SU-DHL-6 (cell line): ENCODE measurements around the gene NOX3.

Source experiments
- H2AFZ ChIP-seq: fragments of 200-600 bp; sonication (generic); 2 replicates; pipeline ENCODE4 v1.6.1; 2014; ENCODE audit warnings: low read depth, mild to moderate bottlenecking, moderate library complexity, mixed read lengths, antibody characterized with exemption, low read length; ENCODE audit not compliant: severe bottlenecking
- H3F3A ChIP-seq: fragments of 200-600 bp; shearing (Covaris generic); 2 replicates; pipeline ENCODE4 v1.6.0; 2016; ENCODE audit warnings: antibody characterized with exemption, mild to moderate bottlenecking; ENCODE audit not compliant: insufficient read depth
- H3K27ac ChIP-seq: fragments of 200-600 bp; sonication (generic); 2 replicates; pipeline ENCODE4 v1.5.1; 2016; ENCODE audit warnings: low read depth, mild to moderate bottlenecking, low read length, moderate library complexity, mixed read lengths
- H3K27me3 ChIP-seq: fragments of 200-600 bp; sonication (generic), shearing (Covaris generic); 2 replicates; pipeline ENCODE4 v1.6.0; 2014; ENCODE audit warnings: mild to moderate bottlenecking, low read length
- H3K36me3 ChIP-seq: fragments of 200-600 bp; sonication (generic); 2 replicates; pipeline ENCODE4 v1.6.1; 2014; ENCODE audit warnings: mild to moderate bottlenecking, low read length, mixed read lengths
- H3K4me2 ChIP-seq: fragments of 300-600, 200-600 bp; shearing (Covaris generic), sonication (generic); 2 replicates; pipeline ENCODE4 v1.6.0; 2014; ENCODE audit warnings: low read length, low read depth, mild to moderate bottlenecking; ENCODE audit not compliant: poor library complexity, severe bottlenecking
- H3K4me3 ChIP-seq: fragments of 200-600 bp; sonication (generic); 2 replicates; pipeline ENCODE4 v1.5.1; 2014; ENCODE audit warnings: antibody characterized with exemption, low read length, mild to moderate bottlenecking, mixed read lengths; ENCODE audit not compliant: insufficient read depth, poor library complexity, severe bottlenecking
- H3K79me2 ChIP-seq: fragments of 200-600 bp; sonication (generic); 2 replicates; pipeline ENCODE4 v1.6.1; 2014; ENCODE audit warnings: mild to moderate bottlenecking, low read length, moderate library complexity; ENCODE audit not compliant: insufficient read depth
- H3K9ac ChIP-seq: fragments of 200-600 bp; sonication (generic); 2 replicates; pipeline ENCODE4 v1.7.0; 2014; ENCODE audit warnings: mild to moderate bottlenecking, low read length
- H3K9me2 ChIP-seq: fragments of 200-600 bp; sonication (generic); replicated peaks from 2 replicates; pipeline ENCODE4 v1.6.1; 2014; ENCODE audit warnings: low read length; ENCODE audit not compliant: insufficient read depth
- H3K9me3 ChIP-seq: fragments of 200-600 bp; sonication (generic); 2 replicates; pipeline ENCODE4 v1.6.1; 2014; ENCODE audit warnings: low read length, mixed read lengths; ENCODE audit not compliant: insufficient read depth
- H4K20me1 ChIP-seq: fragments of 200-600 bp; sonication (generic); 2 replicates; pipeline ENCODE4 v1.6.1; 2014; ENCODE audit warnings: low read depth, mild to moderate bottlenecking, antibody characterized with exemption, low read length, moderate library complexity, mixed read lengths
- EZH2phosphoT487 ChIP-seq: fragments of 200-600 bp; sonication (generic), shearing (Covaris generic); conservative IDR thresholded peaks from 2 replicates; pipeline ENCODE4 v1.6.1; 2018; ENCODE audit warnings: mild to moderate bottlenecking, antibody characterized with exemption, low read length, moderate library complexity, mixed read lengths
- TF ChIP-seq, protein P1 (sequence below): fragments of 200-600 bp; sonication (generic); IDR thresholded peaks from one replicate; pipeline ENCODE4 v1.5.1; 2017; ENCODE audit warnings: antibody characterized with exemption, mild to moderate bottlenecking, low read length, moderate library complexity; ENCODE audit not compliant: insufficient read depth, poor library complexity, severe bottlenecking

NOX3 gene

GRCh38 chr6:155499574-155499973 lies 43.9 kb upstream of the NOX3 start:
- Histone ChIP-seq H3K4me2 (no peak overlapping the region), H3K27me3 (no peaks in the 10 kb centered on the region), H3K9me3 (peaks cover 6% of the 10 kb centered on the region; the same call in 1 of the 2 replicates), H3K9me2 (no peaks in the 10 kb centered on the region), H2AFZ (no peak overlapping the region), H3F3A (no peaks in the 10 kb centered on the region), H3K36me3 (no peaks in the 10 kb centered on the region), H3K9ac (no peak overlapping the region), H4K20me1 (no peaks in the 10 kb centered on the region), H3K27ac (no peak overlapping the region), H3K4me3 (no peak overlapping the region), H3K79me2 (no peaks in the 10 kb centered on the region)
- TF ChIP-seq, protein P1, sequence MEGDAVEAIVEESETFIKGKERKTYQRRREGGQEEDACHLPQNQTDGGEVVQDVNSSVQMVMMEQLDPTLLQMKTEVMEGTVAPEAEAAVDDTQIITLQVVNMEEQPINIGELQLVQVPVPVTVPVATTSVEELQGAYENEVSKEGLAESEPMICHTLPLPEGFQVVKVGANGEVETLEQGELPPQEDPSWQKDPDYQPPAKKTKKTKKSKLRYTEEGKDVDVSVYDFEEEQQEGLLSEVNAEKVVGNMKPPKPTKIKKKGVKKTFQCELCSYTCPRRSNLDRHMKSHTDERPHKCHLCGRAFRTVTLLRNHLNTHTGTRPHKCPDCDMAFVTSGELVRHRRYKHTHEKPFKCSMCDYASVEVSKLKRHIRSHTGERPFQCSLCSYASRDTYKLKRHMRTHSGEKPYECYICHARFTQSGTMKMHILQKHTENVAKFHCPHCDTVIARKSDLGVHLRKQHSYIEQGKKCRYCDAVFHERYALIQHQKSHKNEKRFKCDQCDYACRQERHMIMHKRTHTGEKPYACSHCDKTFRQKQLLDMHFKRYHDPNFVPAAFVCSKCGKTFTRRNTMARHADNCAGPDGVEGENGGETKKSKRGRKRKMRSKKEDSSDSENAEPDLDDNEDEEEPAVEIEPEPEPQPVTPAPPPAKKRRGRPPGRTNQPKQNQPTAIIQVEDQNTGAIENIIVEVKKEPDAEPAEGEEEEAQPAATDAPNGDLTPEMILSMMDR = no peak
- no peak for TF ChIP-seq EZH2phosphoT487

- no peak overlapping the region for H2AFZ ChIP-seq
- TF ChIP-seq EZH2phosphoT487 = no peak
- TF ChIP-seq, protein P1 = no peak
Observed at GRCh38 chr6:155498370-155498769, 42.7 kb upstream of the NOX3 start.

GRCh38 chr6:155497273-155497672 lies 41.6 kb upstream of the NOX3 start:
- Histone ChIP-seq H3K9me3 (peaks cover under 1% of the 10 kb centered on the region; the same call in 1 of the 2 replicates), H3K4me3 (no peak overlapping the region), H3K36me3 (no peaks in the 10 kb centered on the region; the same call in 1 of the 2 replicates), H3K27me3 (no peaks in the 10 kb centered on the region), H4K20me1 (no peaks in the 10 kb centered on the region), H2AFZ (no peak overlapping the region), H3K9ac (no peak overlapping the region), H3K79me2 (no peaks in the 10 kb centered on the region), H3K27ac (no peak overlapping the region), H3F3A (no peaks in the 10 kb centered on the region), H3K9me2 (no peaks in the 10 kb centered on the region), H3K4me2 (no peak overlapping the region)
- TF ChIP-seq EZH2phosphoT487 = no peak
- TF ChIP-seq, protein P1 = no peak

More at GRCh38 chr6:155498370-155498769, 42.7 kb upstream of the NOX3 start:
- no peak overlapping the region for H3K4me3 ChIP-seq
- no peaks in the 10 kb centered on the region for H3K36me3 ChIP-seq
- no peaks in the 10 kb centered on the region for H3K9me2 ChIP-seq
- H3K27ac ChIP-seq = no peak overlapping the region
- no peaks in the 10 kb centered on the region for H3F3A ChIP-seq
- no peak overlapping the region for H3K4me2 ChIP-seq
- no peaks in the 10 kb centered on the region for H4K20me1 ChIP-seq
- H3K9me3 ChIP-seq = peaks cover 6% of the 10 kb centered on the region; the same call in 1 of the 2 replicates
- no peak overlapping the region for H3K9ac ChIP-seq
- H3K79me2 ChIP-seq = no peaks in the 10 kb centered on the region
- H3K27me3 ChIP-seq = no peaks in the 10 kb centered on the region
